T-helper 2 cell treated with Interferon-gamma antibody and Interleukin-4, amounts not matched to agents 5 μg/mL and 100 μg/mL, for 36 hours (primary cell): ENCODE results near the gene RFX2.
"Not testable (repeated sequence)": the region's sequence is repeated elsewhere in the genome, so short reads cannot be mapped to it uniquely, and the experiment has no call there.

Experiments used
- DNase-seq: peaks from one replicate; pipeline ENCODE4 v3.0.0; 2021; ENCODE audit warnings: low spot score
- H3K27ac Mint-ChIP-seq: one replicate; pipeline ENCODE4 v1.8.0; 2021; ENCODE audit warnings: mild to moderate bottlenecking, mixed read lengths
- H3K27me3 Mint-ChIP-seq: one replicate; pipeline ENCODE4 v1.8.0; 2021; ENCODE audit warnings: low read depth, mixed read lengths
- H3K36me3 Mint-ChIP-seq: one replicate; pipeline ENCODE4 v1.8.0; 2021; ENCODE audit warnings: low read depth, mixed read lengths
- H3K4me1 Mint-ChIP-seq: one replicate; pipeline ENCODE4 v1.8.0; 2021; ENCODE audit warnings: low read depth, mixed read lengths
- H3K4me3 Mint-ChIP-seq: one replicate; pipeline ENCODE4 v1.8.0; 2022; ENCODE audit warnings: mild to moderate bottlenecking, moderate library complexity, mixed read lengths
- H3K9me3 Mint-ChIP-seq: one replicate; pipeline ENCODE4 v1.8.0; 2021; ENCODE audit warnings: mixed read lengths

RFX2 gene

GRCh38 chr19:6006070-6006446 lies 104.2 kb downstream of the RFX2 start:
- not testable (repeated sequence) for H3K27me3 Mint-ChIP-seq, H3K4me3 Mint-ChIP-seq, DNase-seq, H3K4me1 Mint-ChIP-seq, H3K27ac Mint-ChIP-seq, H3K9me3 Mint-ChIP-seq, H3K36me3 Mint-ChIP-seq

GRCh38 chr19:6005321-6006069 lies 104.8 kb downstream of the RFX2 start:
- Mint-ChIP-seq H3K4me3 (no peak overlapping the region), H3K9me3 (no peaks in the 10 kb centered on the region), H3K27ac (no peak overlapping the region), H3K4me1 (no peaks in the 10 kb centered on the region), H3K36me3 (peaks cover 6% of the 10 kb centered on the region), H3K27me3 (no peaks in the 10 kb centered on the region)
- DNase-seq, result no peak

- H3K4me3 Mint-ChIP-seq, result no peak overlapping the region
- no peak for DNase-seq
- H3K4me1 Mint-ChIP-seq, result no peaks in the 10 kb centered on the region
- H3K27ac Mint-ChIP-seq, result no peak overlapping the region
- no peaks in the 10 kb centered on the region for H3K9me3 Mint-ChIP-seq
- H3K27me3 Mint-ChIP-seq, result no peaks in the 10 kb centered on the region
- peaks cover 10% of the 10 kb centered on the region for H3K36me3 Mint-ChIP-seq
Measured at GRCh38 chr19:6003976-6004375, 106.3 kb downstream of the RFX2 start.

GRCh38 chr19:6002591-6002990 lies 107.7 kb downstream of the RFX2 start:
- Mint-ChIP-seq H3K27ac (no peak overlapping the region), H3K9me3 (no peaks in the 10 kb centered on the region), H3K27me3 (no peaks in the 10 kb centered on the region), H3K4me1 (no peaks in the 10 kb centered on the region), H3K36me3 (peaks cover 10% of the 10 kb centered on the region), H3K4me3 (no peak overlapping the region)
- DNase-seq, result no peak

- DNase-seq, result no peak
- Mint-ChIP-seq H3K27ac (no peak overlapping the region), H3K27me3 (no peaks in the 10 kb centered on the region), H3K4me3 (no peak overlapping the region), H3K9me3 (no peaks in the 10 kb centered on the region), H3K36me3 (peaks cover 10% of the 10 kb centered on the region), H3K4me1 (no peaks in the 10 kb centered on the region)
Measured at GRCh38 chr19:6000228-6000847, 110.0 kb downstream of the RFX2 start.

- H3K9me3 Mint-ChIP-seq, result no peaks in the 10 kb centered on the region
Measured at GRCh38 chr19:5999693-6000092, 110.6 kb downstream of the RFX2 start.

GRCh38 chr19:5997371-5997770 lies 112.9 kb downstream of the RFX2 start:
- DNase-seq, result no peak
- Mint-ChIP-seq H3K4me1 (no peaks in the 10 kb centered on the region), H3K36me3 (peaks cover 10% of the 10 kb centered on the region), H3K27ac (no peak overlapping the region), H3K9me3 (no peaks in the 10 kb centered on the region), H3K4me3 (no peak overlapping the region), H3K27me3 (no peaks in the 10 kb centered on the region)

More at GRCh38 chr19:5999693-6000092, 110.6 kb downstream of the RFX2 start:
- no peak overlapping the region for H3K4me3 Mint-ChIP-seq
- H3K36me3 Mint-ChIP-seq, result peaks cover 10% of the 10 kb centered on the region
- H3K27me3 Mint-ChIP-seq, result no peaks in the 10 kb centered on the region
- DNase-seq, result no peak
- H3K4me1 Mint-ChIP-seq, result no peaks in the 10 kb centered on the region
- no peak overlapping the region for H3K27ac Mint-ChIP-seq

GRCh38 chr19:5996623-5997320 lies 113.5 kb downstream of the RFX2 start:
- H3K36me3 Mint-ChIP-seq, result peaks cover 10% of the 10 kb centered on the region
- no peak overlapping the region for H3K27ac Mint-ChIP-seq
- no peaks in the 10 kb centered on the region for H3K9me3 Mint-ChIP-seq
- DNase-seq, result no peak
- H3K4me3 Mint-ChIP-seq, result no peak overlapping the region
- no peaks in the 10 kb centered on the region for H3K27me3 Mint-ChIP-seq
- no peaks in the 10 kb centered on the region for H3K4me1 Mint-ChIP-seq

- Mint-ChIP-seq H3K4me3 (no peak overlapping the region), H3K4me1 (no peaks in the 10 kb centered on the region), H3K36me3 (peaks cover 9% of the 10 kb centered on the region), H3K27ac (no peak overlapping the region), H3K27me3 (no peaks in the 10 kb centered on the region), H3K9me3 (no peaks in the 10 kb centered on the region)
- DNase-seq, result no peak
Measured at GRCh38 chr19:5996102-5996501, 114.2 kb downstream of the RFX2 start.

GRCh38 chr19:5995606-5996005 lies 114.7 kb downstream of the RFX2 start:
- Mint-ChIP-seq H3K36me3 (peaks cover 5% of the 10 kb centered on the region), H3K27me3 (no peaks in the 10 kb centered on the region), H3K27ac (no peak overlapping the region), H3K9me3 (no peaks in the 10 kb centered on the region), H3K4me3 (no peak overlapping the region), H3K4me1 (no peaks in the 10 kb centered on the region)
- no peak for DNase-seq

- H3K27ac Mint-ChIP-seq, result no peak overlapping the region
- H3K27me3 Mint-ChIP-seq, result no peaks in the 10 kb centered on the region
- peaks cover 2% of the 10 kb centered on the region for H3K36me3 Mint-ChIP-seq
- no peak for DNase-seq
- no peaks in the 10 kb centered on the region for H3K9me3 Mint-ChIP-seq
- H3K4me3 Mint-ChIP-seq, result no peak overlapping the region
- peaks cover 3% of the 10 kb centered on the region for H3K4me1 Mint-ChIP-seq
Measured at GRCh38 chr19:5994405-5995165, 115.7 kb downstream of the RFX2 start.

GRCh38 chr19:5993648-5994358 lies 116.5 kb downstream of the RFX2 start:
- Mint-ChIP-seq H3K4me1 (peaks cover 3% of the 10 kb centered on the region), H3K9me3 (no peaks in the 10 kb centered on the region), H3K27me3 (no peaks in the 10 kb centered on the region), H3K4me3 (no peak overlapping the region), H3K36me3 (no peaks in the 10 kb centered on the region), H3K27ac (no peak overlapping the region)
- no peak for DNase-seq

- DNase-seq, result no peak
- H3K4me3 Mint-ChIP-seq, result no peak overlapping the region
- no peak overlapping the region for H3K27ac Mint-ChIP-seq
Measured at GRCh38 chr19:5993201-5993600, 117.1 kb downstream of the RFX2 start.

More at GRCh38 chr19:5993201-5993600, 117.1 kb downstream of the RFX2 start:
- Mint-ChIP-seq H3K36me3 (no peaks in the 10 kb centered on the region), H3K9me3 (no peaks in the 10 kb centered on the region), H3K4me1 (peaks cover 7% of the 10 kb centered on the region), H3K27me3 (no peaks in the 10 kb centered on the region)
